ENCODE results near the gene UNC5C. TPM values are rescaled to one million over a fixed set of nuclear protein-coding genes. Genes with fewer than 3 reads are reported as not detected.

The UNC5C gene
- total RNA-seq, 1 donor, result not detected

DNA sequence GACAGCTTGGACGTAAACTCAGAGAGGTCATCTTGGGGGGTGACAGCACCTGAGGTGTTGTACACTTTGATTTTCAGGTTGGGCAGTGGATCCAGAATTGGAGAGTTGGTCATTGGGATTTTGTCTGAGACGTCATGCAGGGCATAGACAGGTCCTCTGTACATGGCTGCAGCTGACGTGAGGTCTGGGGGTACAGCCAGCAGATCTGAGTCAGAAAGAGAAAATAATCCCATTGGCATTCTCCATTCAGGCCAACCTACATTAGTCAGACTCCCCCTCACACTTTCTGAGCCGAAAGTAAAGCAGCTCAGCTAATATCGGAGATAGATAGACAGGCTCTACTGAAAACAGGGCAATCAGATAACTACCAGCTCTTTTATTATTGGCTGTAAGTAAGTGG, 329.7 kb downstream of the UNC5C start:
- Histone ChIP-seq H3K9me3 (ENCODE audit: low read depth, low read length) (no peaks in the 10 kb centered on the region), H3K27me3 (ENCODE audit: insufficient read depth, low read length) (no peaks in the 10 kb centered on the region), H3K4me1 (ENCODE audit: insufficient read depth, low read length) (peaks cover 14% of the 10 kb centered on the region), H3K4me3 (ENCODE audit: low read length) (no peak overlapping the region)

GRCh38 chr4:95217197-95217596, 331.6 kb downstream of the UNC5C start:
- Histone ChIP-seq H3K4me1 (ENCODE audit: insufficient read depth, low read length) (peaks cover 14% of the 10 kb centered on the region), H3K27me3 (ENCODE audit: insufficient read depth, low read length) (no peaks in the 10 kb centered on the region), H3K4me3 (ENCODE audit: low read length) (no peak overlapping the region), H3K9me3 (ENCODE audit: low read depth, low read length) (no peaks in the 10 kb centered on the region)

DNA sequence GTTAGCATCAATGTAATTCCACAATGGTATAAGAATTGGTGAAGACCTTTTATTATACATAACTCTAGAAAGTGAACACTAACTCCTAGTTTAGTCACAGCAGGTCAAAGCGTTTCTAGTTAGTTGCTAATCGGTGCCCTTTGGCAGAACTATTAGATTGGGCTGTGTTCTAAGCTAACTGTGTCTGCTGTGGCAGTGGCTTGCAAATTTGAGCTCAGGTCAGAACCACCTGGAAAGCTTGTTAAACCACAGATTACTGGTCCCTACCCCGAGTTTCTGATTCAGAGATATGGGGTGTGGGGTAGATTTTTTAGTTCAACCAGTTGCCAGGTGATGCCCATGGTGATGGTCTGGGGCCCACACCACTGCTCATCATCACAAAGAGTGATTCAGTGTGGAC, 332.1 kb downstream of the UNC5C start:
- Histone ChIP-seq H3K4me3 (ENCODE audit: low read length) (no peak overlapping the region), H3K4me1 (ENCODE audit: insufficient read depth, low read length) (peaks cover 14% of the 10 kb centered on the region)

GRCh38 chr4:95215991-95216605, 332.7 kb downstream of the UNC5C start:
- no peak overlapping the region for H3K4me3 ChIP-seq (ENCODE audit: low read length)
- H3K4me1 ChIP-seq (ENCODE audit: insufficient read depth, low read length), result peaks cover 14% of the 10 kb centered on the region
- H3K27me3 ChIP-seq (ENCODE audit: insufficient read depth, low read length), result no peaks in the 10 kb centered on the region
- no peaks in the 10 kb centered on the region for H3K9me3 ChIP-seq (ENCODE audit: low read depth, low read length)

More for the DNA sequence above, 332.1 kb downstream of the UNC5C start:
- Histone ChIP-seq H3K27me3 (ENCODE audit: insufficient read depth, low read length) (no peaks in the 10 kb centered on the region), H3K9me3 (ENCODE audit: low read depth, low read length) (no peaks in the 10 kb centered on the region)

DNA sequence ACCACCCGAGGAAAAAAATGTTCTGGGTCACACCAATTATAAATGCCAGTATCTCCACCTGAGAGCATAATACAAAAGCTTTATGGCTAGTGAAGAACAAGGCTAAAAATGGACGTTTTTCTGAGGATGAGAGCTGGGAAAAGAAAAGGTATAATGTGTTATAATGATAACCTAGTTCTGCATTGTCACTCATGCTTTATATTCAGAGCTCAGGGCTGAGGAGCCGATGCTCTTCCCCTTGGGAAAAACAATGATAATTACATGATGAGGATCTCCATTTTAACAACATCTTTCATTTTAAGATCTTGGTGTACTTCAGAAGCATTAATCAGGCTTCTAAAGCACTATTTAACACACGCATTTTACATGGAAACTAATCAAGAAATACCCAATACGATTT, 333.7 kb downstream of the UNC5C start:
- no peaks in the 10 kb centered on the region for H3K9me3 ChIP-seq (ENCODE audit: low read depth, low read length)
- peaks cover 14% of the 10 kb centered on the region for H3K4me1 ChIP-seq (ENCODE audit: insufficient read depth, low read length)
- H3K4me3 ChIP-seq (ENCODE audit: low read length), result no peak overlapping the region
- H3K27me3 ChIP-seq (ENCODE audit: insufficient read depth, low read length), result no peaks in the 10 kb centered on the region

GRCh38 chr4:95214408-95214807, 334.4 kb downstream of the UNC5C start:
- Histone ChIP-seq H3K27me3 (ENCODE audit: insufficient read depth, low read length) (no peaks in the 10 kb centered on the region), H3K9me3 (ENCODE audit: low read depth, low read length) (no peaks in the 10 kb centered on the region), H3K4me3 (ENCODE audit: low read length) (no peak overlapping the region), H3K4me1 (ENCODE audit: insufficient read depth, low read length) (peaks cover 14% of the 10 kb centered on the region)

DNA sequence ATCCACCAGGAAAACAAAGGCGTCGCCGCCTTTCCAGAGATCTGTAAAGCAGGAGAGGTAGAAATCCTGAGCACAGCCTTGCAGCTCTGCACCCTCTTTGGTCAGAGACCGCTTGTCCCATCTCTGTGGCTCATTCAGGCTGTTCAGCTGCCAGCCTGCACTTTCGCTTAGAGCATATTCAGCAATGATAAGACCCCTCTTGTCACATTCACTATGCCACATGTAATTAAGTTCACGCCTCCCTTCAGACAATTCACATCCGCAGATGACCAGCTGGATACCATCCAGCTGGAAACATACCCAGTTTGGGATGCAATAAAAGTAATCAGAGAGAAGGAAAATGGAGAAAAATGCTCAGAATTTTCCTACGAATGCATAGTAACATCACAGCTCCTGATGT, 335.4 kb downstream of the UNC5C start:
- H3K9me3 ChIP-seq (ENCODE audit: low read depth, low read length), result no peaks in the 10 kb centered on the region
- peaks cover 14% of the 10 kb centered on the region for H3K4me1 ChIP-seq (ENCODE audit: insufficient read depth, low read length)
- no peaks in the 10 kb centered on the region for H3K27me3 ChIP-seq (ENCODE audit: insufficient read depth, low read length)
- no peak overlapping the region for H3K4me3 ChIP-seq (ENCODE audit: low read length)

- Histone ChIP-seq H3K27me3 (ENCODE audit: insufficient read depth, low read length) (no peaks in the 10 kb centered on the region), H3K9me3 (ENCODE audit: low read depth, low read length) (no peaks in the 10 kb centered on the region), H3K4me3 (ENCODE audit: low read length) (no peak overlapping the region), H3K4me1 (ENCODE audit: insufficient read depth, low read length) (peaks cover 14% of the 10 kb centered on the region)
Measured at GRCh38 chr4:95212692-95213091, 336.1 kb downstream of the UNC5C start.

GRCh38 chr4:95209927-95210326, 338.8 kb downstream of the UNC5C start:
- Histone ChIP-seq H3K4me1 (ENCODE audit: insufficient read depth, low read length) (no peaks in the 10 kb centered on the region), H3K4me3 (ENCODE audit: low read length) (no peak overlapping the region), H3K27me3 (ENCODE audit: insufficient read depth, low read length) (no peaks in the 10 kb centered on the region), H3K9me3 (ENCODE audit: low read depth, low read length) (no peaks in the 10 kb centered on the region)

GRCh38 chr4:95204873-95205272, 343.9 kb downstream of the UNC5C start:
- Histone ChIP-seq H3K27me3 (ENCODE audit: insufficient read depth, low read length) (no peaks in the 10 kb centered on the region), H3K4me1 (ENCODE audit: insufficient read depth, low read length) (no peaks in the 10 kb centered on the region), H3K9me3 (ENCODE audit: low read depth, low read length) (no peaks in the 10 kb centered on the region), H3K4me3 (ENCODE audit: low read length) (no peak overlapping the region)

DNA sequence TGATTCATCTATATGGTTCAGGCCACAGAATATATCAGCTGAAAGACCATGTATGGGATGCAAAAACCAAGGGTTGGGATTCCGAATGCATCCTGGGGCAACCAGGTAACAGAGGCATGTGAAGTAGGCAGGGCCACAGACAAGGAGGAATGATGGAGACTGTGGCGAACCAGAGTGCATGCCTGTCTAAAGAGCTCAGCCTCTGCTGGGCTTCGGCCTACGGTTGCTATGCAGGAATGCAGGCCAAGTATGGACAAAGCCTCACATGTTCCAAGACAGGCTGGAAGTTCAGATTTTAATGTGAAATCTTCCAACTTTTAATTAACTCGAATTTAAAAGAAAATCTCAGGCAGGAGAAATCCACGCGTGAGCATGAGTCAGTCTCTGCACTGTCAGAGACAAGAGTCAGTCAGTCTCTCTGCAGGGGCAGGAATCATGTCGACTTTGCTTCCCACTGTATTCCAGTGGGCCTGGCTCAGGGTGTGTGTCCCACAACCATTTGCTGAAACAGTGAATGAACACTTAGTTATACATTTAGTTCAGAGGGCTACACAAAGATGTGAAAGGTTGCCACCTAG, 344.4 kb downstream of the UNC5C start:
- Histone ChIP-seq H3K27me3 (ENCODE audit: insufficient read depth, low read length) (no peaks in the 10 kb centered on the region), H3K4me1 (ENCODE audit: insufficient read depth, low read length) (no peaks in the 10 kb centered on the region), H3K4me3 (ENCODE audit: low read length) (no peak overlapping the region), H3K9me3 (ENCODE audit: low read depth, low read length) (no peaks in the 10 kb centered on the region)

GRCh38 chr4:95198961-95199360, 349.8 kb downstream of the UNC5C start:
- Histone ChIP-seq H3K27me3 (ENCODE audit: insufficient read depth, low read length) (no peaks in the 10 kb centered on the region), H3K9me3 (ENCODE audit: low read depth, low read length) (no peaks in the 10 kb centered on the region), H3K4me1 (ENCODE audit: insufficient read depth, low read length) (peaks cover 5% of the 10 kb centered on the region), H3K4me3 (ENCODE audit: low read length) (no peak overlapping the region)

GRCh38 chr4:95197353-95197752, 351.4 kb downstream of the UNC5C start:
- no peak overlapping the region for H3K4me3 ChIP-seq (ENCODE audit: low read length)
- no peaks in the 10 kb centered on the region for H3K27me3 ChIP-seq (ENCODE audit: insufficient read depth, low read length)
- H3K9me3 ChIP-seq (ENCODE audit: low read depth, low read length), result no peaks in the 10 kb centered on the region
- H3K4me1 ChIP-seq (ENCODE audit: insufficient read depth, low read length), result peaks cover 5% of the 10 kb centered on the region

DNA sequence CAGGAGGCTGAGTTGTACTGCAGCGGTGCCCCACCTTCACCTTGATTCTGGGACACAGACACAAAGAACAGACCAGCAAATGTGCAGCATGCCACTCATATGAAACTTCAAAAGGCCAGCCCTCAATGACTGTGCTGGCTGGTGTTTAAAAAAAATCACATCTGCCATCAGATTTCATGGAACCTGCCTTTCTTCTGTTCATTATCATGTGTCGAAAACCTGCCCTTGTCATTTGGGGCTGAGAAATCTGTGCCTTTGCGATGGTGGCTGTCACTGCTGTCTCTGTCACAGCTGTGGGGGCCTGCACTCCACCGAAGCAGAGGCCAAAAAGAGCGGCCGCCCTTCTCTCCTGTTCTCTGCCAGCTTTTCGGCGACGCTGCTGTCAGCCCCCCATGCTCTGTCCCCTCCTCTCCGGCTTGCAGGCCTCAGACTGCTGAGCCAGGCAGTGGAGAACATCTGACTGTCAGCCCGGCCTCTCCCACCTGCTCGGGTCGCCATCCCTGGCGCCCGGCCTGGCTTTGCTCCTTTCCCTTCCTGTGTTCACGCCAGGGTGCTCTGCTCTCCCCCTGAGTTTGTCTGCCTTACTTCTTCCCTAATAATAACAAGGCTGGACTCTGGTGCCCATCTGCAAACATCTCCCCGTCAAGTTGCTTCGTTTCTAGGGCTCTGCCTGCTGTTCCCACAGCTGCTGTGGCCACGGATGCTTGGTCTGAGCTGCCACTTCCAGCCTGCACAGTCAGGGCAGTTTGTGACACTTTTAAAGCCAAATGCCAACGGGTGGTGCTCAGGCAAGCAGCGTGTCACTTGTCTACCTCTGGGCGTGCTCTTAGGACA, 355.2 kb downstream of the UNC5C start:
- Histone ChIP-seq H3K9me3 (ENCODE audit: low read depth, low read length) (no peaks in the 10 kb centered on the region), H3K4me1 (ENCODE audit: insufficient read depth, low read length) (no peaks in the 10 kb centered on the region), H3K27me3 (ENCODE audit: insufficient read depth, low read length) (no peaks in the 10 kb centered on the region), H3K4me3 (ENCODE audit: low read length) (no peak overlapping the region)

DNA sequence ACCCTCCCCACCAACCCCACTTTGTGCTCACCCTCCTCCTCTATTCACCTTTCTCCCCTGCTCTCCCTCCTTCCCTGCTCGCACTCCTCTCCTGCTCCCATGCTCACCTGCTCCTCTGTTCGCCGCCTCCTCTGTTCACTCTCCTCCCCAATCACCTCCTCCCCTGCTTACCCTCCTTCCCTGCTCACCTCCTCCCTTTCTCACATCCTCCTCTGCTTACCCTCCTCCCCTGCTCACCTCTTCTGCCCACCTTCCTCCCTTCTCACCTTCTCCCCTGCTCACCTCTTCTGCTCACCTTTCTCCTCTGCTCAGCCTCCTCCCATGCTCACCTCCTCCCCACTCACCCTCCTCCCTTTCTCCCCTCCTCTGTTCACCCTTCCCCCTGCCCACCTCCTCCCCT, 357.2 kb downstream of the UNC5C start:
- Histone ChIP-seq H3K4me3 (ENCODE audit: low read length) (no peak overlapping the region), H3K9me3 (ENCODE audit: low read depth, low read length) (no peaks in the 10 kb centered on the region), H3K4me1 (ENCODE audit: insufficient read depth, low read length) (no peaks in the 10 kb centered on the region), H3K27me3 (ENCODE audit: insufficient read depth, low read length) (no peaks in the 10 kb centered on the region)

Measured in mononuclear cell (primary cell).